T-helper 2 cell treated with Interferon-gamma antibody and Interleukin-4, amounts not matched to agents 100 ng/mL and 5 ng/mL, for 36 hours (primary cell): ENCODE measurements around the gene VIT. TPM values are rescaled to one million over a fixed set of nuclear protein-coding genes. Genes with fewer than 3 reads are reported as not detected.
"Not testable (repeated sequence)": the region's sequence is repeated elsewhere in the genome, so short reads cannot be mapped to it uniquely, and the experiment has no call there.

Source experiments
- intact Hi-C: fragments of 100-400 bp; cut with micrococcal nuclease; formaldehyde crosslinking; loops from one replicate; pipeline ENCODE4 v1.15.1; 2023
- total RNA-seq: library from RNA; stranded (reverse); gene quantifications from 2 replicates; pipeline ENCODE4 v1.2.3, GENCODE V29; 2022

Gene VIT
- total RNA-seq, 1 donor from 2014 or later = not detected

GRCh38 chr2:36802952-36803351, 106.4 kb downstream of the VIT start:
- intact Hi-C loops = no loop called here

- intact Hi-C loops = no loop called here
Measured at GRCh38 chr2:36805635-36806224, 109.2 kb downstream of the VIT start.

GRCh38 chr2:36807223-36807886, 110.8 kb downstream of the VIT start:
- intact Hi-C loops = no loop called here

- intact Hi-C loops = no loop called here
Measured at GRCh38 chr2:36808386-36809068, 112.0 kb downstream of the VIT start.

GRCh38 chr2:36809069-36809445, 112.5 kb downstream of the VIT start:
- intact Hi-C loops = no loop called here

- intact Hi-C loops = no loop called here
Measured at GRCh38 chr2:36811071-36811470, 114.6 kb downstream of the VIT start.

GRCh38 chr2:36812196-36812595, 115.7 kb downstream of the VIT start:
- intact Hi-C loops = no loop called here

- intact Hi-C loops = no loop called here
Measured at GRCh38 chr2:36818542-36818941, 122.0 kb downstream of the VIT start.

GRCh38 chr2:36819095-36819711, 122.7 kb downstream of the VIT start:
- intact Hi-C loops = no loop called here

GRCh38 chr2:36820942-36821605, 124.6 kb downstream of the VIT start:
- intact Hi-C loops = no loop called here

- intact Hi-C loops = no loop called here
Measured at GRCh38 chr2:36823862-36824261, 127.4 kb downstream of the VIT start.

- intact Hi-C loops = no loop called here
Measured at GRCh38 chr2:36824273-36824672, 127.8 kb downstream of the VIT start.

GRCh38 chr2:36824683-36825082, 128.2 kb downstream of the VIT start:
- intact Hi-C loops = not testable (repeated sequence)

- intact Hi-C loops = no loop called here
Measured at GRCh38 chr2:36831185-36831584, 134.7 kb downstream of the VIT start.

GRCh38 chr2:36834203-36834602, 137.7 kb downstream of the VIT start:
- intact Hi-C loops = no loop called here

GRCh38 chr2:36834731-36835524, 138.4 kb downstream of the VIT start:
- intact Hi-C loops = no loop called here

GRCh38 chr2:36839976-36840617, 143.6 kb downstream of the VIT start:
- intact Hi-C loops = no loop called here

- intact Hi-C loops = no loop called here
Measured at GRCh38 chr2:36843838-36844237, 147.3 kb downstream of the VIT start.

GRCh38 chr2:36849265-36849664, 152.8 kb downstream of the VIT start:
- intact Hi-C loops = no loop called here

- intact Hi-C loops = no loop called here
Measured at GRCh38 chr2:36854241-36854640, 157.7 kb downstream of the VIT start.
